Activated CD8-positive, alpha-beta memory T cell treated with anti-CD3 and anti-CD28 coated beads for 4 hours (primary cell): Measurements from ENCODE around the gene RAC2.
"Not testable (repeated sequence)": the region's sequence is repeated elsewhere in the genome, so short reads cannot be mapped to it uniquely, and the experiment has no call there.

Source experiments
- DNase-seq, 2 donors: peaks; one replicate each; pipeline ENCODE4 v3.0.0-alpha.2; 2020; ENCODE audit warnings: low read depth in 2 of 2

The RAC2 gene

DNA sequence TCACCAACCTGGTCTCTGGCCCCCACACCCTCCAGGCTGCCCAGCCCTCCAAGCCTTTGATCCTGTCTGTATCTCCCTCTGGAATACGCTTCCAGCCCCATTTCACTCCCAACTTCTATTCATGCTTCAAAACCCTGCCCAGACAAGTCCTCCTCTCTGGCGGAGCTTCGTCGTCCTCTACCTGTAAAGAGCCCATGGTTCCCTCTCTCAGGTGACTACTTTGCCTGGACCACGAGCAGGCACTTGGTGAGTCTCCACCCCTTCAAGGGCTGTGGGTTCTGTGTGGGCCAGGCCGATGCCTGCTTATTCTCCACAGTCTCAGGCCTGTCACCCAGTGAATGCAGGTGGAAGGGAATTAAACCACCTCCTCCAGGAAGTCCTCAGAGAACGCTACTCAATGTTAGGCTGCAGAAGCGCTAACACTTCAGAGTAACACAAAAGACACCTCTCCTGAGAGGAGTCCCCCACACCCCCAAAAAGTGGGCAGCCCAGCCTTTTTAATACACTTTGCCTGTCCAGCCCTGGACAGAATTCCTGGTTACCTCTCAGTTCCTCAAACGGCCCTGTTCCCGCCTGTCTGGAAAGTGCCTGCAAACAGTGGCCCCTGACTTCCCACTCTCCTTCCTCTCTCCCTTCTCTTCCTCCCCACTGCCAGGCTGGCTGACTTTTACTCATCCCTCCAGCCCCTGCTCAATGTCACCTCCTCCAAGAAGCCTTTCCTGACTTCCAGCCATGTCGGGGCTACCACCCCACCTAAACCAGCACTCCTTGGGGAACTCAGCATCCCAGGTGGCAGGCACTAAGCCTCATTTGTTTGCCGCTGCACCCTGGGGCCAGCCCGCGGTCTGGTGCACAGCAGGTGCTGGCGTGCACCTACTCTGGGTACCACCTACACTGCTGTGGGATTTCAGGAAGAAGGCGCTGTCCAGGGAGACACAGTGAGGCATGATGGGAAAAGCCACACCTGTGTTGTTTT, 9.0 kb downstream of the RAC2 start:
- no peak for DNase-seq

DNA sequence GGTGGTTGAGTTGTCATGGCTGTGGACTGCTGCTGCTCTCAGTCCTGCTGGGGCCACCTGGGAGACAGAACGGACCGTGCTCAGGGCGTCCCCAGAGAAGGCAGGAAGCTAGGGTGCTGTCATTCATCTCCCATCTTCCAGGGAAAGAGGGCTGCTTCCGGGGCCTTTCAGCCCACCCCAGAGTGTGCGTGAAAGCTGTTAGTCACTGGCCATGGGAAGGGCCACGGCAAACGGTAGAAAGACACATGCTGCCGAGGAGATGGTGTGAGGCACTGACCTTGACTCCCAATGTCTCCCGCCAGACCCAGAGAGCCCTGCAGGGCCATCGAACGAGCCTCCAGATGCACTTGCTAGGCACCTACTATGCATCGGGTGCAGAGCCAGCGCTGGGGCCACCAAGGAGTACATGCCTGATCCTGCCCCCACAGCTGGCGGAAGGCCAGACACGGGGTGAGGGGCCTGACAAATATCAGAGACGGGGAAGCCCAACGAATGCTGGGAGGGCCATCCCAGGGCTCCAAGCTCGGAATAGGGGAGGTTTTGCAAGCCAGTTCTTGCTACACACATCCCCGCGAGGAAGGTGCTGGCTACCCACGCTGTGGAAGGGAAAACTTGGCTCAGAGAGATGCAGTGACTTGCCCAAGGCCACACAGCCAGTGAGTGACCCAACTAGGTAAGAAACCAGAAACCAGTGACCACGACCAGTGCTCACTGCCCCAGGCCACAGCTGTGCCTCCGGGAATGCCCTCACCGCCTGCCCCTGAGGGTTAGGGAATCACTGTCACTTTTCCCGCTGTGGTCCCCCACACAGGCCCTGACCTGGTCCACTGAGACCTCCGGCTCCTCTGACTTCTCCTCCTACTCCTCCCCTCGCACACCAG, 10.1 kb downstream of the RAC2 start:
- no peak for DNase-seq

DNA sequence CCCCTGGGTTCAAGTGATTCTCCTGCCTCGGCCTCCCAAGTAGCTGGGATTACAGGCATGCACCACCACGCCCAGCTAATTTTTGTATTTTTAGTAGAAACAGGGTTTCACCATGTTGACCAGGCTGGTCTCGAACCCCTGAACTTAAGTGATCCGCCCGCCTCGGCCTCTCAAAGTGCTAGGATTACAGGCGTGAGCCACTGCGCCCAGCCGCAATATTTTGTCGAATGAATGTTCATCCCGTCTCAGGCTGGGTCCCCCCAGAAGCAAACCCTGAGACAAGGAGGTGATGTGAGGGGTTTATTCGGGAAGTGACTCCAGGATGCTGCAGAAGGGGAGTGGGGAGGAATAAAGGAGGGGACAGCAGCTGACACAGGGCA, 10.7 kb downstream of the RAC2 start:
- DNase-seq = not testable (repeated sequence)

- DNase-seq = no peak
Observed at GRCh38 chr22:37232140-37232998, 11.7 kb downstream of the RAC2 start.

- no peak for DNase-seq
Observed at GRCh38 chr22:37231406-37232139, 12.5 kb downstream of the RAC2 start.

GRCh38 chr22:37230673-37231405, 13.2 kb downstream of the RAC2 start:
- DNase-seq = peak in 1 of 2 donors; percentile 68

GRCh38 chr22:37229805-37230672, 14.0 kb downstream of the RAC2 start:
- DNase-seq = peak; percentile 77 to 91

GRCh38 chr22:37229012-37229804, 14.9 kb downstream of the RAC2 start:
- DNase-seq = no peak

GRCh38 chr22:37228106-37229011, 15.7 kb downstream of the RAC2 start:
- no peak for DNase-seq

GRCh38 chr22:37226514-37226913, 17.6 kb downstream of the RAC2 start:
- DNase-seq = no peak

DNA sequence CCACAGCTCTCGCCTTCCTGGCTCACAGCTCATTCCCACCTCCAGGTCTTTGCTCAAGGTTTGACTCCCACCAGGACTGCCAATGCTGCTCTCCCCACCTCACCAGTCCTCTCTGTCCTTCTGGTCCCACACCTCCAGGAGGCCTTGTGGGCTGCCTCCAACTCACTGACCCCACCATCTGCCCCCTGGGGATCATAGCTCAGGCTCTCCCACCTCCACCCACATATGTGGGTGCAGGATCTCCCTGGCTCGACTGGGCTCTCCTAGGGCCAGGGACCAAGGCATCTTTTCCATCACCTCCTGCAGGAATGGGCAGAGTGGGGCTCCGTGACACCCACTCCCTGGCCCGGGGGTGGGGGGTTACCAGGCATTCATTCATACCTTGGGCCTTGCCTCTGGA, 18.0 kb downstream of the RAC2 start:
- no peak for DNase-seq

DNA sequence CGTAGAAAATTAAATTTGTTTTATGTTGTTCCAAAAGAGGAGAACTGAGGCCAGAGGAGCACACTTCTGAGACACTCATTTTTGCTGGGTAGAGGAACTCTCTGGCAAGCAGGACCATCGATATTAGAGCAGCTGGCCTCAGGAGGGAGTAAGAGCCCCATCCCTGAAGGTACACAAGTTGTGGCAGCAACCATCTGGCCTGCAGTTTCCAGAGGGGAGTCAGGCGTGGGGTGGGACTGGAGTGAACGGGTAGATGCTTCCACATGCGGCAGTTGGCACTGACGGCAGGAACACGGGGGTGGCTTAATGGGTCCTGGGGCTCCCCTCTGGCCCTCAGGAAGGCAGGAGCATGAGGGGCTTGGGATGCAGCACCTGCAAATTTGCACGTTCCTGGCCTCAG, 18.6 kb downstream of the RAC2 start:
- no peak for DNase-seq

- DNase-seq = no peak
Observed at GRCh38 chr22:37224757-37225420, 19.2 kb downstream of the RAC2 start.

- DNase-seq = no peak
Observed at GRCh38 chr22:37223965-37224551, 20.0 kb downstream of the RAC2 start.

- no peak for DNase-seq
Observed at GRCh38 chr22:37222440-37222971, 21.6 kb downstream of the RAC2 start.
